Activated CD8-positive, alpha-beta memory T cell treated with anti-CD3 and anti-CD28 coated beads, Interleukin-2, amount 10 ng/mL, durations not matched to agents 7 days and 5 days (primary cell): ENCODE measurements around the gene ZNF580. TPM values are rescaled to one million over a fixed set of nuclear protein-coding genes. Genes with fewer than 3 reads are reported as not detected.

Experiments
- ATAC-seq: fragments of 150-1000 bp; cut with Tn5 transposase; one replicate; pipeline ENCODE4 v1.10.0; 2021; ENCODE audit warnings: moderate library complexity
- CTCF ChIA-PET: fragments of 350-600 bp; sonication (Branson Sonifier 250); formaldehyde crosslinking; loops from one replicate; lab custom pipeline; 2021; ENCODE audit warnings: antibody characterized with exemption; lab: Charles Lee
- DNase-seq: peaks from one replicate; pipeline ENCODE4 v3.0.0-alpha.2; 2020
- H3K27ac Mint-ChIP-seq: one replicate; pipeline ENCODE4 v1.8.0; 2021; ENCODE audit warnings: mild to moderate bottlenecking, mixed read lengths
- H3K27me3 Mint-ChIP-seq: one replicate; pipeline ENCODE4 v1.8.0; 2021; ENCODE audit warnings: mixed read lengths
- H3K36me3 Mint-ChIP-seq: one replicate; pipeline ENCODE4 v1.8.0; 2021; ENCODE audit warnings: mild to moderate bottlenecking, mixed read lengths
- H3K4me1 Mint-ChIP-seq: one replicate; pipeline ENCODE4 v1.8.0; 2021; ENCODE audit warnings: mixed read lengths
- H3K4me3 Mint-ChIP-seq: one replicate; pipeline ENCODE4 v1.8.0; 2021; ENCODE audit warnings: mild to moderate bottlenecking, moderate library complexity, mixed read lengths
- H3K9me3 Mint-ChIP-seq: one replicate; pipeline ENCODE4 v1.8.0; 2022; ENCODE audit warnings: low read depth, mixed read lengths
- total RNA-seq, 2 experiments: library from RNA; stranded (reverse); gene quantifications; one replicate each; pipeline ENCODE4 v1.2.3, GENCODE V29; 2021

ZNF580 gene
- total RNA-seq, 2 experiments from 2014 or later, result 33.1 to 33.7 TPM

DNA sequence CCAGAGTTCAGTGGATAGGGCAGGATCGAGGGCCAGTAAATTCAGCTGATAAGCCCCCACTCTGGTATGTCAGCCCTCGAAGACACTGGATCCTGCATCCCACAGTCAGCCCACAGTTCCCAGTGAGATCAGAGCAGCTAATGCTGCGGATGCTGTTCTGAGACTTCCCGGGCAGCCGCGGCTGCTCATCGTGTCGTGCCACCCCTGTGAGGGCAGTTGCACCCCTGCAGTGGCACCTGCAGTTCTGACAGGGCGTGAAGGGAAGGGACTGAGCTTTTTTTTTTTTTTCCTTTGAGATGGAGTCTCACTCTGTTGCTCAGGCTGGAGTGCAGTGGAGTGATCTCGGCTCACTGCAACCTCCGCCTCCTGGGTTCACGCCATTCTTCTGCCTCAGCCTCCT lies 26.7 kb downstream of the ZNF580 start:
- Mint-ChIP-seq H3K9me3 (no peaks in the 10 kb centered on the region), H3K4me3 (no peak overlapping the region), H3K27me3 (no peaks in the 10 kb centered on the region), H3K27ac (no peak overlapping the region), H3K4me1 (peaks cover 19% of the 10 kb centered on the region), H3K36me3 (peaks cover 53% of the 10 kb centered on the region)
- ATAC-seq (no peak), DNase-seq (no peak)
- CTCF ChIA-PET, result interaction anchor here (1.3 kb wide), 1 partner anchor 13 kb away, joined by 4 read pairs; the partner anchor contains the start of gene U2AF2

DNA sequence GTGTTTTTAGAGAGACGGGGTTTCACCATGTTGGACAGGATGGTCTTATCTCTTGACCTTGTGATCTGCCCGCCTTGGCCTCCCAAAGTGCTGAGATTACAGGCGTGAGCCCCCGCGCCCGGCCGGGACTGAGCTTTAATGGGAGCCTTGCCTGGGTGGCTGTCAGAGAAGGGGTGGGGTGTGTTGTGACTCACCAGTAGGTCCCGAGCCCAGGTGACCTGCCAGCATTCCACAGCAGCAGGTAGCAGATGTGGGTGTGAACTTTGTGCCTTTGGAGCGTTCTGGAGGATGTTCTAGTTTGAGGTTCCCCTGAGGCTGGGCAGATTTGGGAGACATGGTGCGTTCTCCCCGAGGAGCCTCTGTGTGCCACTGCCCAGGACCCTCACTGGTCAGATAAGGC lies 27.2 kb downstream of the ZNF580 start:
- no peaks in the 10 kb centered on the region for H3K27me3 Mint-ChIP-seq
- ATAC-seq, result no peak
- CTCF ChIA-PET, result interaction anchor here (1.3 kb wide), 1 partner anchor 13 kb away, joined by 4 read pairs; the partner anchor contains the start of gene U2AF2
- no peak for DNase-seq
- no peak overlapping the region for H3K27ac Mint-ChIP-seq
- H3K4me1 Mint-ChIP-seq, result peaks cover 16% of the 10 kb centered on the region
- H3K36me3 Mint-ChIP-seq, result peaks cover 48% of the 10 kb centered on the region
- no peaks in the 10 kb centered on the region for H3K9me3 Mint-ChIP-seq
- H3K4me3 Mint-ChIP-seq, result no peak overlapping the region

DNA sequence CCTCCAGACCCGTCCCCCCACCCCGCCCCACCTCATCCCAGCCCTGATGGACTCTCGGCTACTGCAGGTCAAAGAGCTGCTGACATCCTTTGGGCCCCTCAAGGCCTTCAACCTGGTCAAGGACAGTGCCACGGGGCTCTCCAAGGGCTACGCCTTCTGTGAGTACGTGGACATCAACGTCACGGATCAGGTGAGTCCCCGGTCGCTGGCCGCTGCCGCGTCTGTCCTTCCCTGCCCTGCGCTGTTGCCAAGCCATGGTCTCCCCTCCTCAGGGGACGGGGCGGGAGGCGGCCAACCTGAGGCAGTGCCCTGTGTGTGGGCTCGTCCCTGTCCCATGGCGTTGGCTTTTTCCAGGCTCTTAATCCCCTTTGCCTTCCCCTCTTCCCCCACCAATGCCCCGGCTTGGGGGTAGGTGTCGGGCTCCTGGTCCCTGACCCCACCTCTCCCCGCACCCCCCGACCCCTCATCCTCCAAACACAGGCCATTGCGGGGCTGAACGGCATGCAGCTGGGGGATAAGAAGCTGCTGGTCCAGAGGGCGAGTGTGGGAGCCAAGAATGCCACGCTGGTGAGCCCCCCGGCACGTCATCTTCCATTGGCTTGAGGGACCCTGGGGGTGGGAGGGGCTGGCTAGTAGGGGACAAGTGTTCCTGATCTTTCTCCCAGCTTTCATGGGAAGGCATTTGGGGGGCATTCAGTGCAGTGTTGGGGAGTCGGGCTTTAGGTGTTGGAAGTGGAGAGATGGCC lies 28.0 kb downstream of the ZNF580 start:
- Mint-ChIP-seq H3K9me3 (no peaks in the 10 kb centered on the region), H3K36me3 (peaks cover 44% of the 10 kb centered on the region), H3K4me1 (peaks cover 20% of the 10 kb centered on the region), H3K27ac (no peak overlapping the region), H3K27me3 (no peaks in the 10 kb centered on the region), H3K4me3 (no peak overlapping the region)
- CTCF ChIA-PET, result interaction anchor here (0.6 to 1.3 kb wide), 3 partner anchors 14 to 201 kb away, joined by 3 to 4 read pairs (median 3); partner anchors contain the start of gene U2AF2
- no peak for ATAC-seq
- DNase-seq, result no peak

DNA sequence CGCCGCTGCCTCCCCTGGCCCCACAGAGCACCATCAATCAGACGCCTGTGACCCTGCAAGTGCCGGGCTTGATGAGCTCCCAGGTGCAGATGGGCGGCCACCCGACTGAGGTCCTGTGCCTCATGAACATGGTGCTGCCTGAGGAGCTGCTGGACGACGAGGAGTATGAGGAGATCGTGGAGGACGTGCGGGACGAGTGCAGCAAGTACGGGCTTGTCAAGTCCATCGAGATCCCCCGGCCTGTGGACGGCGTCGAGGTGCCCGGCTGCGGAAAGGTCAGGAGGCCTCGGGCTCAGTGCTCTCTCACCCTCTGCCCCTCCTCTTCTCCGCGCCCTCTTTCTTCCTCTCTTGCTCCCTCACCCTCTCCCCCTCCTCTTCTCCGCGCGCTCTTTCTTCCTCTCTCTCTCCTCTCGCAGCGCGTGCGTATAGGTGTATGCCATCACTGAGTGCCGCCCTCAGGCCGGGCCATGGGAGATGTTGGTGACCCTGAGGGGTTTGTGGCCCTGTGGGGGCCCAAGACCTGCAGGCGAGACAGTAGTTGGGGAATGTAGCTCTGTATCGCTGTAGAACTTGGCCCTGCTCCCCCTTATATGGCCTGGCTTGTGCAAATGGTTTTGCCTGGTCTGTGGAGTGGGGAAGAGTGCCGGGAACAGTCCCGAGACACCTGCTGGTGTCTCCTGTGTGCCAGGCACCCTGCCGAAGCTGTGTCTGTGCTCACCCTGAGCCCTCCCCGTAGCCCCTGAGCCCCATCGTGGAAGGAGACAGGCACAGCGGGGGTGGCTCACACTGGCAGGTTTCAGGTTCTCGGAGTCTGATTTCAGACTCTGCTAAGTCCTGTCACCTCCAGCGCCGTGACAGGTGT lies 28.8 kb downstream of the ZNF580 start:
- no peaks in the 10 kb centered on the region for H3K27me3 Mint-ChIP-seq
- peaks cover 25% of the 10 kb centered on the region for H3K4me1 Mint-ChIP-seq
- H3K36me3 Mint-ChIP-seq, result peaks cover 41% of the 10 kb centered on the region
- no peak for ATAC-seq
- CTCF ChIA-PET, result interaction anchor here (1.0 kb wide), 1 partner anchor 202 kb away, joined by 3 read pairs; no protein-coding TSS in a partner anchor
- DNase-seq, result no peak
- no peak overlapping the region for H3K4me3 Mint-ChIP-seq
- H3K27ac Mint-ChIP-seq, result no peak overlapping the region
- no peaks in the 10 kb centered on the region for H3K9me3 Mint-ChIP-seq

DNA sequence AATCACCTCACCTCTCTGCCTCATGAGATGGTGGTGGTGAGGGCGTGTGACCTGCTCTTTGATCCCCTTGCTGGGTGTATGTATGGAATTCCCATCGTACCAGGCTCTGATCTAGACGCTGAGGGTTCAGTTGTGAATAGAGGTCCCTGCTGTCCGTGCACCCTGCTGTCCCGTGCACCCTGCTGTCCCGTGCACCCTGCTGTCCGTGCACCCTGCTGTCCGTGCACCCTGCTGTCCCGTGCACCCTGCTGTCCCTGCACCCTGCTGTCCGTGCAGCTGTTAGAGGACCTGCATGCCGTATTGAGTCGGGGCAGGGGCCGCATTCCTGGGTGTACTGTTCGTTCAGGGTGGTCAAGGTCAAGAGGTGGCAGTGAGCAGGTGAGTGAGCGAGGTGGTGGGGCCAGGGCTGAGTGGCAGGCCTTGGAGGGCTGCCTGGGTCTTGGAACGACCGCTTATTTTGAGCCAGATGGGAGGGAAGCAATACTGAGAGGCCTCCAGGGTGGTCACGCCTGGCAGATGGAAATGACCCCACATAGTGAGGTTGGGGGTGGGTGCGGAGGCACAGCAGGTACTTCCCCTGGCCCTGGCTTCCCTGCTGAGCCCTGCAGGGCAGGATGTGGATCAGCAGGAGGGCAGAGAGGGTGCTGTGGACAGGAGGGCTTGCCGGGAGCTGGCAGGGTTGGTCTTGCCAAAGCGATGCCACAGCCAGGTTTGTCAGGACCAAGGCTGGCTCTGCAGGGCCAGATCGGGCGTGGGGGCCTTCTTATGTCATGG lies 29.7 kb downstream of the ZNF580 start:
- H3K36me3 Mint-ChIP-seq, result peaks cover 40% of the 10 kb centered on the region
- CTCF ChIA-PET, result interaction anchor here (0.8 to 2.0 kb wide), 6 partner anchors 13 to 38 kb away, joined by 3 to 13 read pairs (median 6); partner anchors contain the start of gene U2AF2
- H3K27ac Mint-ChIP-seq, result no peak overlapping the region
- peaks cover 26% of the 10 kb centered on the region for H3K4me1 Mint-ChIP-seq
- H3K27me3 Mint-ChIP-seq, result no peaks in the 10 kb centered on the region
- no peak for ATAC-seq
- no peak overlapping the region for H3K4me3 Mint-ChIP-seq
- H3K9me3 Mint-ChIP-seq, result no peaks in the 10 kb centered on the region
- DNase-seq, result no peak

DNA sequence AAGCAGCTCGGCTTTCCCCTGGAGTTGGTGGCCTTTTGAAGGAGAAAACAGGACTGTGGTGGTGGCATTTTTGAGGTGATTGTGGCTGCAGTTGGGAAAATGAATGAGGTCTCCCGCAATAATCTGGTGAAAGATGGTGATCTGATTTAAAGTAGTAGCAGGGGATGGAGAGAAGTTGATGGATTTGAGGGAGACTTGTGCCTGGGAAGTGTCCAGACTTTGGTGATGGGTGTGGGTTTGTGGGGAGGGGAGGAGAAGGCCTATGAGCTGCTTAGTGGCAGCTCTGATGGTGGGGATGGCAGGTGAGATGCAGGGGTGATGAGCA lies 30.2 kb downstream of the ZNF580 start:
- no peaks in the 10 kb centered on the region for H3K27me3 Mint-ChIP-seq
- no peak overlapping the region for H3K27ac Mint-ChIP-seq
- H3K9me3 Mint-ChIP-seq, result no peaks in the 10 kb centered on the region
- no peak for ATAC-seq
- H3K4me3 Mint-ChIP-seq, result no peak overlapping the region
- H3K4me1 Mint-ChIP-seq, result peaks cover 31% of the 10 kb centered on the region
- CTCF ChIA-PET, result interaction anchor here (0.8 to 2.0 kb wide), 7 partner anchors 12 to 39 kb away, joined by 3 to 13 read pairs (median 4); partner anchors contain the start of gene U2AF2
- DNase-seq, result no peak
- H3K36me3 Mint-ChIP-seq, result peaks cover 36% of the 10 kb centered on the region

DNA sequence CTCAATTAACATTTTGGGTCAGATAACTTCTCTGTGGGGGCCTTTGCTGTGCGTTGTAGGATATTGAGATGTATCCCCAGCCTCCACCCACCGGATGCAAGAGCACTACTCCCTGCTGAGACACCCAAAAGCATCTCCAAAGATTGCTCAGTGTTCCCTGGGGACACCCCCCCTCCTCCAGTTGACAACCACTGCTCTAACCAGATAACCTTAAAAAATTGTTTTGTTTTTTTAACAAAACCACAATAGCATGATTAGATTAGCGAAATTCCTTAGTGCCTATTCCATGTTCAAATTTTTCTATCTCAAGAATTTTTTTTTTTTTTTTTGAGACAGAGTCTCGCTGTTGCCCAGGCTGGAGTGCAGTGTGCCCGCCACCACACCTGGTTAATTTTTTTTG lies 31.6 kb downstream of the ZNF580 start:
- CTCF ChIA-PET, result interaction anchor here (1.1 to 2.0 kb wide), 4 partner anchors 18 to 532 kb away, joined by 3 to 13 read pairs (median 8); partner anchors contain the start of gene U2AF2
- no peaks in the 10 kb centered on the region for H3K27me3 Mint-ChIP-seq
- no peak overlapping the region for H3K4me3 Mint-ChIP-seq
- H3K9me3 Mint-ChIP-seq, result no peaks in the 10 kb centered on the region
- ATAC-seq (no peak), DNase-seq (no peak)
- H3K27ac Mint-ChIP-seq, result peak overlapping the region; percentile 57
- peaks cover 37% of the 10 kb centered on the region for H3K36me3 Mint-ChIP-seq
- peaks cover 44% of the 10 kb centered on the region for H3K4me1 Mint-ChIP-seq

DNA sequence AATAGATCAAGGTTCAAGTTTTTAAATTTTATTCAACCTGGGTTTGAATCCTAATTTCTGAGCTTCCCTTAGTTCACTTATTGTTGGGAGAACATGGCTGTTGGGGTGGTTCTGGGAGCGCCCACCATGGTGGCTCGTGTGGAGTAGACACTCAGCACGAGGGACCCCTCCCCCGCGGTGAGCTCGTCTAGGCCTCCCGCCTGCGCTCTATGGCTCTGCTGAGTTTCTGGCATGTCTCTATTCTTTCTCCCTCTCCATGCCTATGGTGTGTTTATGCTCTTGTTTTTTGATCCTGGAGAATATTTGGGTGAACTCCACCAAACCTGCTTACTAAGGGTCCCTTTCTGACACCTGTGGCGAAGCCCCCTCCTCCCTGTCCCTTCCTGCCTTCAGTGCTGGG lies 32.7 kb downstream of the ZNF580 start:
- ATAC-seq, result no peak
- DNase-seq, result no peak
- no peaks in the 10 kb centered on the region for H3K27me3 Mint-ChIP-seq
- CTCF ChIA-PET, result interaction anchor here (1.0 to 2.0 kb wide), 5 partner anchors 17 to 533 kb away, joined by 3 to 6 read pairs (median 4); partner anchors contain the start of gene U2AF2
- peak overlapping the region; percentile 48 for H3K27ac Mint-ChIP-seq
- peaks cover 33% of the 10 kb centered on the region for H3K36me3 Mint-ChIP-seq
- no peak overlapping the region for H3K4me3 Mint-ChIP-seq
- H3K4me1 Mint-ChIP-seq, result peaks cover 53% of the 10 kb centered on the region
- no peaks in the 10 kb centered on the region for H3K9me3 Mint-ChIP-seq

DNA sequence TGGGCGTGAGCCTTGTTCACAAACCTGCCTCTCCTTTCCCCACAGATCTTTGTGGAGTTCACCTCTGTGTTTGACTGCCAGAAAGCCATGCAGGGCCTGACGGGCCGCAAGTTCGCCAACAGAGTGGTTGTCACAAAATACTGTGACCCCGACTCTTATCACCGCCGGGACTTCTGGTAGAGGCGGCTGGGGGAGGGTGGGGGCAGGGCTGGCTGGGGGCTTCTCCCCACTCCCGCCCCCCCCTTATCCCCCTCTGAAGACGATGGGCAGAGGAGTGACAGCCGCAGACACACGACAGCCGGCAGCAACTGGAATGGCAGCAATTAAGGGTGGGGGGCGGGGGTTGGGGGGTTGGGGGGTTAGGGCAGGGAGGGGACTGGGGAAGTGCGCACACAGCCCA lies 33.1 kb downstream of the ZNF580 start:
- Mint-ChIP-seq H3K9me3 (no peaks in the 10 kb centered on the region), H3K4me1 (peaks cover 58% of the 10 kb centered on the region), H3K4me3 (no peak overlapping the region), H3K36me3 (peaks cover 36% of the 10 kb centered on the region), H3K27ac (peak overlapping the region; percentile 48), H3K27me3 (no peaks in the 10 kb centered on the region)
- DNase-seq, result no peak
- ATAC-seq, result no peak
- CTCF ChIA-PET, result interaction anchor here (1.0 to 2.0 kb wide), 4 partner anchors 17 to 42 kb away, joined by 3 to 6 read pairs (median 4); partner anchors contain the start of gene U2AF2

DNA sequence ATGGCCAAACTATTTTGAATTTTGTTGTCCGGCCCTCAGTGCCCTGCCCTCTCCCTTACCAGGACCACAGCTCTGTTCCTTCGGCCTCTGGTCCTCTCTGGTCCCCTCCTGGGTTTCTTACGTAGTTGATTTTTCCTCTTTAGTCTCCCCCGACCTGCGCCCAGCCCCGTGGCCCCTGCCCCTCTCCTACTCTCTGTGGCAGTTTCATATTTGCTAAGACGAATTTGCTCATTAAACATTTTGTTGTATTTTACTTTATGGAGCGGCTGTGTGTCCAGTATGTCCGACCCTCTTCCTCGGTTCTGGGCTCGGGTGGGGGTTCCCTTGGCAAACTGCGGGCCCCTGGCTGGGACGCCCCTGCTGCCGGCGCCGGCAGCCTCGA lies 33.6 kb downstream of the ZNF580 start:
- Mint-ChIP-seq H3K27me3 (no peaks in the 10 kb centered on the region), H3K4me3 (peak overlapping the region; percentile 42), H3K4me1 (peaks cover 63% of the 10 kb centered on the region), H3K36me3 (peaks cover 37% of the 10 kb centered on the region), H3K9me3 (no peaks in the 10 kb centered on the region), H3K27ac (peak overlapping the region; percentile 76)
- ATAC-seq (no peak), DNase-seq (no peak)
- CTCF ChIA-PET, result interaction anchor here (0.7 to 2.0 kb wide), 2 partner anchors 21 to 43 kb away, joined by 4 to 6 read pairs; no protein-coding TSS in a partner anchor

DNA sequence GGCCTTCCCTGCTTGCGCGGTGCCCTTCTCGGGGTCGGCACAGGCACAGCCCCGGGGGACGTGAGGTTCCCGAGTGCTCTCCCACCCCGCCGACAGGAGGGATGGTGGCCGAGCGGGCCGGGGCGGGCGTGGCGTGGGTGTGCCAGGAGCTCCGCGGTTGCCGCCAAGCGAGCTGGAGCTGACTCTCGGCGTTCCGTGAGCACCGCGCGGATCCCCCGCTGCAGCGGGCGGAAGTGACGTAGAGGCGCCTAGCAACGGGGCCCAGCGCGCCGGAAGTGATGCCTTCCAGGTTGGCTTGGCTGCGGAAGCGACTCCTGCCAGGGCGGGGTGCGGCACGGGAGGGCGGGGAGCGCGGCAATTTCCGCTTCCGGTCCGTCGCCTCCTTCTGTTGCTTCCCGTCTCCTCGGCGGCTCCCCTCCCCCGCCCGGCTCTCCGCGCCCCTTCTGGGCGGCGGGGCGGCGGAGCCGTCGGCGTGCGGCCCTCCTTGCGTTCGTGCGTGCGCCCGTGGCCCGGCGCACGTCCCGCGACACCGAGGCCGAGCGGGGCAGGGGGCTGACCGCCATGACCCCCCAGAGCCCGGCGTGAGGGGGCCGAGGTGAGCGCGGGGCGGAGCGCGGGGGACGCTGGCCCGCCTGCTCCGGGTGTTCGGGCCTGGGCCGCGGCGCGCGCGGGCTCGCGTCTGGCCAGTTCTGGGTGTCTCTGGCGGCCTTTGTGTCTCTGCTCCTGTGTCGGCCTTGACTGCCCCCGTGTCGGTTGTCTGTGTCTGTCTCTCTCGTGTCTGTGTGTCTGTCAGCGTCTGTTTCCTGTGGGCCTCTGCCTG lies 34.2 kb downstream of the ZNF580 start, which contains the start of gene EPN1:
Gene EPN1 (plus strand): TSS at position 386 of the 820 bp plus-strand sequence. CDS start 3,402 bp downstream, outside the sequence.
- peaks cover 34% of the 10 kb centered on the region for H3K36me3 Mint-ChIP-seq
- peak; percentile 99 for DNase-seq
- H3K27ac Mint-ChIP-seq, result peak within 1 kb of the TSS; percentile 90
- CTCF ChIA-PET, result interaction anchor here (0.7 to 2.0 kb wide), 2 partner anchors 22 to 43 kb away, joined by 4 to 6 read pairs; no protein-coding TSS in a partner anchor
- ATAC-seq, result peak; percentile 94
- H3K9me3 Mint-ChIP-seq, result no peaks in the 10 kb centered on the region
- H3K4me3 Mint-ChIP-seq, result peak within 1 kb of the TSS; percentile 95
- peaks cover 67% of the 10 kb centered on the region for H3K4me1 Mint-ChIP-seq
- no peaks in the 10 kb centered on the region for H3K27me3 Mint-ChIP-seq
